GM19372 (cell line): ENCODE measurements around the gene NOVA2.

Source experiments
- ATAC-seq: cut with Tn5 transposase; IDR thresholded peaks from one replicate; pipeline ENCODE4 v1.9.1; 2021; ENCODE audit warnings: mild to moderate bottlenecking, low read depth, moderate library complexity; ENCODE audit not compliant: unreplicated experiment

Gene NOVA2

GRCh38 chr19:45927565-45928261, 46.0 kb downstream of the NOVA2 start:
- peak; percentile 61 for ATAC-seq

- ATAC-seq = no peak
Measured at GRCh38 chr19:45924891-45925447, 48.7 kb downstream of the NOVA2 start.

- ATAC-seq = no peak
Measured at GRCh38 chr19:45922281-45922680, 51.4 kb downstream of the NOVA2 start.

GRCh38 chr19:45920458-45920857, 53.2 kb downstream of the NOVA2 start:
- ATAC-seq = no peak

- ATAC-seq = no peak
Measured at GRCh38 chr19:45919678-45920077, 54.0 kb downstream of the NOVA2 start.

- no peak for ATAC-seq
Measured at GRCh38 chr19:45918721-45919120, 54.9 kb downstream of the NOVA2 start.

GRCh38 chr19:45917421-45918091, 56.1 kb downstream of the NOVA2 start:
- ATAC-seq = no peak

- no peak for ATAC-seq
Measured at GRCh38 chr19:45913874-45914830, 59.5 kb downstream of the NOVA2 start, which contains the start of gene NANOS2. TSS of gene NANOS2 (minus strand) at chr19:45914778. CDS start at chr19:45914693, 85 bp downstream.

- no peak for ATAC-seq
Measured at GRCh38 chr19:45911291-45911690, 62.4 kb downstream of the NOVA2 start.

- ATAC-seq = no peak
Measured at GRCh38 chr19:45908956-45909355, 64.7 kb downstream of the NOVA2 start.

GRCh38 chr19:45906221-45906620, 67.4 kb downstream of the NOVA2 start:
- ATAC-seq = no peak

- ATAC-seq = no peak
Measured at GRCh38 chr19:45905011-45905410, 68.7 kb downstream of the NOVA2 start.

- peak; percentile 93 for ATAC-seq
Measured at GRCh38 chr19:45902651-45903625, 70.7 kb downstream of the NOVA2 start.

- ATAC-seq = no peak
Measured at GRCh38 chr19:45901912-45902650, 71.6 kb downstream of the NOVA2 start, which contains the start of gene MYPOP. TSS of gene MYPOP (minus strand) at chr19:45902613. CDS start at chr19:45901773, 840 bp downstream.

- no peak for ATAC-seq
Measured at GRCh38 chr19:45901432-45901911, 72.2 kb downstream of the NOVA2 start.

GRCh38 chr19:45900738-45901431, 72.8 kb downstream of the NOVA2 start:
- ATAC-seq = no peak

GRCh38 chr19:45899919-45900589, 73.6 kb downstream of the NOVA2 start:
- ATAC-seq = no peak
